Naive thymus-derived CD4-positive, alpha-beta T cell (primary cell): Measurements from ENCODE around the gene ATP6V0A4. TPM values are rescaled to one million over a fixed set of nuclear protein-coding genes. Genes with fewer than 3 reads are reported as not detected.

Experiments used
- ATAC-seq: fragments of 150-1000 bp; cut with Tn5 transposase; 2 replicates; pipeline ENCODE4 v1.10.0; 2021; ENCODE audit warnings: mild to moderate bottlenecking, moderate library complexity
- CTCF ChIA-PET: fragments of 350-600 bp; sonication (Branson Sonifier 250); formaldehyde crosslinking; loops from one replicate; lab custom pipeline; 2021; ENCODE audit warnings: antibody characterized with exemption; lab: Charles Lee
- POLR2A ChIA-PET: fragments of 350-600 bp; sonication (Branson Sonifier 250); formaldehyde crosslinking; loops from one replicate; lab custom pipeline; 2021; ENCODE audit warnings: antibody characterized with exemption, inconsistent platforms; lab: Charles Lee
- DNase-seq, 9 donors: peaks; one replicate each; pipeline versions ENCODE4 v3.0.0 to v3.0.0-alpha.2; 2020 to 2022; ENCODE audit warnings: mixed read lengths in 1 of 9
- H3K27ac ChIP-seq: one replicate; pipeline ENCODE4 v1.7.0; 2013; ENCODE audit warnings: mild to moderate bottlenecking, low read depth, low read length, moderate library complexity
- H3K27me3 ChIP-seq, 2 donors: one replicate each; pipeline ENCODE4 v1.7.0; 2013; ENCODE audit warnings: low read length in 2 of 2, mild to moderate bottlenecking in 2 of 2, moderate library complexity in 2 of 2; ENCODE audit not compliant: control insufficient read depth in 2 of 2, insufficient read depth in 2 of 2
- H3K36me3 ChIP-seq, 3 experiments: 1 replicate in 2 of 3; 2 replicates in 1 of 3; pipeline ENCODE4 v1.7.0; 2013; ENCODE audit warnings: low read length in 3 of 3, mild to moderate bottlenecking in 3 of 3, moderate library complexity in 1 of 3; ENCODE audit not compliant: insufficient read depth in 3 of 3, control insufficient read depth in 2 of 3
- H3K4me1 ChIP-seq, 2 donors: one replicate each; pipeline ENCODE4 v1.7.0; 2013; ENCODE audit warnings: low read length in 2 of 2, mild to moderate bottlenecking in 2 of 2, moderate library complexity in 1 of 2; ENCODE audit not compliant: control insufficient read depth in 2 of 2, insufficient read depth in 2 of 2
- H3K4me3 ChIP-seq: 2 replicates; pipeline ENCODE4 v1.7.0; 2013; ENCODE audit warnings: mild to moderate bottlenecking, low read length
- H3K9me3 ChIP-seq, 3 experiments: 1 replicate in 2 of 3; 2 replicates in 1 of 3; pipeline ENCODE4 v1.7.0; 2013; ENCODE audit warnings: low read length in 3 of 3; ENCODE audit not compliant: control insufficient read depth in 2 of 3
- H3K27ac Mint-ChIP-seq, 9 donors: one replicate each; pipeline ENCODE4 v1.8.0; 2020 to 2022; ENCODE audit warnings: mixed read lengths in 9 of 9, mild to moderate bottlenecking in 8 of 9, moderate library complexity in 5 of 9, inconsistent platforms in 2 of 9
- H3K27me3 Mint-ChIP-seq, 5 donors: one replicate each; pipeline ENCODE4 v1.8.0; 2021 to 2022; ENCODE audit warnings: mixed read lengths in 5 of 5, mild to moderate bottlenecking in 1 of 5
- H3K36me3 Mint-ChIP-seq, 5 donors: one replicate each; pipeline ENCODE4 v1.8.0; 2020 to 2022; ENCODE audit warnings: mixed read lengths in 5 of 5, mild to moderate bottlenecking in 3 of 5, inconsistent platforms in 1 of 5
- H3K4me1 Mint-ChIP-seq, 7 donors: one replicate each; pipeline ENCODE4 v1.8.0; 2020 to 2022; ENCODE audit warnings: mixed read lengths in 7 of 7, mild to moderate bottlenecking in 3 of 7, inconsistent platforms in 1 of 7
- H3K4me3 Mint-ChIP-seq, 10 donors: one replicate each; pipeline ENCODE4 v1.8.0; 2020 to 2022; ENCODE audit warnings: mild to moderate bottlenecking in 10 of 10, mixed read lengths in 10 of 10, moderate library complexity in 6 of 10, inconsistent platforms in 2 of 10
- H3K9me3 Mint-ChIP-seq, 11 donors: one replicate each; pipeline ENCODE4 v1.8.0; 2020 to 2022; ENCODE audit warnings: mixed read lengths in 11 of 11, mild to moderate bottlenecking in 4 of 11, inconsistent platforms in 1 of 11, moderate library complexity in 1 of 11
- intact Hi-C, 2 donors: fragments of 100-400 bp; cut with micrococcal nuclease; formaldehyde crosslinking; loops; one replicate each; pipeline ENCODE4 v1.15.1; 2023
- polyA plus RNA-seq, 2 donors: library from polyadenylated mRNA; unstranded; fragments of 300-500 nt; fragmentation: Illumina TruSeq; gene quantifications; one replicate each; pipeline ENCODE4 v1.2.3, GENCODE V29; 2021
- total RNA-seq, 6 experiments: library from RNA in 5 of 6; stranded (reverse) in 5 of 6; gene quantifications; 1 replicate in 5 of 6; 2 replicates in 1 of 6; pipeline ENCODE4 v1.2.3 and lab custom pipeline; 2021 to 2026

Gene ATP6V0A4
- total and polyA plus RNA-seq, 7 experiments from 2014 or later = not detected

GRCh38 chr7:138773817-138774216, 24.2 kb downstream of the ATP6V0A4 start:
- Mint-ChIP-seq H3K9me3 (no peaks in the 10 kb centered on the region), H3K27me3 (peaks cover 0 to 5% (median 0%) of the 10 kb centered on the region in 5 donors), H3K4me3 (no peak overlapping the region), H3K36me3 (no peaks in the 10 kb centered on the region), H3K27ac (no peak overlapping the region), H3K4me1 (peaks cover 0 to 7% (median 0%) of the 10 kb centered on the region in 7 donors)
- CTCF ChIA-PET = no interaction called here
- H3K9me3 ChIP-seq = no peaks in the 10 kb centered on the region
- POLR2A ChIA-PET = no interaction called here
- ATAC-seq (no peak), DNase-seq (no peak)
- no peaks in the 10 kb centered on the region for H3K36me3 ChIP-seq
- no peak overlapping the region for H3K4me3 ChIP-seq
- no peaks in the 10 kb centered on the region for H3K27me3 ChIP-seq
- H3K4me1 ChIP-seq = no peaks in the 10 kb centered on the region
- intact Hi-C loops = no loop called here
- H3K27ac ChIP-seq = no peak overlapping the region

GRCh38 chr7:138773176-138773575, 24.8 kb downstream of the ATP6V0A4 start:
- Histone ChIP-seq H3K4me3 (no peak overlapping the region), H3K4me1 (no peaks in the 10 kb centered on the region), H3K36me3 (no peaks in the 10 kb centered on the region), H3K27me3 (no peaks in the 10 kb centered on the region), H3K9me3 (no peaks in the 10 kb centered on the region), H3K27ac (no peak overlapping the region)
- Mint-ChIP-seq H3K4me3 (no peak overlapping the region), H3K9me3 (no peaks in the 10 kb centered on the region), H3K27me3 (peaks cover 0 to 5% (median 0%) of the 10 kb centered on the region in 5 donors), H3K36me3 (no peaks in the 10 kb centered on the region), H3K4me1 (peaks cover 0 to 7% (median 0%) of the 10 kb centered on the region in 7 donors), H3K27ac (peak overlapping the region in 1 of 9 donors; percentile 90)
- ChIA-PET CTCF (no interaction called here), POLR2A (no interaction called here)
- intact Hi-C loops = no loop called here
- DNase-seq = no peak
- ATAC-seq = no peak

- Histone ChIP-seq H3K9me3 (no peaks in the 10 kb centered on the region), H3K4me1 (no peaks in the 10 kb centered on the region), H3K27me3 (no peaks in the 10 kb centered on the region), H3K36me3 (no peaks in the 10 kb centered on the region), H3K27ac (no peak overlapping the region), H3K4me3 (no peak overlapping the region)
- DNase-seq (no peak), ATAC-seq (no peak)
- no peak overlapping the region for H3K27ac Mint-ChIP-seq
- intact Hi-C loops = no loop called here
- peaks cover 0 to 7% (median 0%) of the 10 kb centered on the region in 7 donors for H3K4me1 Mint-ChIP-seq
- POLR2A ChIA-PET = no interaction called here
- no peaks in the 10 kb centered on the region for H3K36me3 Mint-ChIP-seq
- H3K27me3 Mint-ChIP-seq = peaks cover 0 to 9% (median 0%) of the 10 kb centered on the region in 5 donors
- no peaks in the 10 kb centered on the region for H3K9me3 Mint-ChIP-seq
- no peak overlapping the region for H3K4me3 Mint-ChIP-seq
- CTCF ChIA-PET = no interaction called here
Measured at GRCh38 chr7:138770904-138771303, 27.1 kb downstream of the ATP6V0A4 start.

GRCh38 chr7:138768241-138768640, 29.8 kb downstream of the ATP6V0A4 start:
- no peak overlapping the region for H3K4me3 Mint-ChIP-seq
- no peak overlapping the region for H3K4me3 ChIP-seq
- H3K36me3 Mint-ChIP-seq = no peaks in the 10 kb centered on the region
- H3K27me3 Mint-ChIP-seq = peaks cover 0 to 9% (median 0%) of the 10 kb centered on the region in 5 donors
- peaks cover 0 to 3% (median 0%) of the 10 kb centered on the region in 11 donors for H3K9me3 Mint-ChIP-seq
- intact Hi-C loops = no loop called here
- ATAC-seq (no peak), DNase-seq (no peak)
- H3K36me3 ChIP-seq = no peaks in the 10 kb centered on the region
- H3K4me1 Mint-ChIP-seq = peaks cover 0 to 7% (median 0%) of the 10 kb centered on the region in 7 donors
- peak overlapping the region in 1 of 9 donors; percentile 36 for H3K27ac Mint-ChIP-seq
- H3K4me1 ChIP-seq = no peaks in the 10 kb centered on the region
- CTCF ChIA-PET = interaction anchor here (2.1 kb wide), 1 partner anchor 30 kb away, joined by 5 read pairs; no protein-coding TSS in a partner anchor
- H3K27ac ChIP-seq = no peak overlapping the region
- no peaks in the 10 kb centered on the region for H3K9me3 ChIP-seq
- POLR2A ChIA-PET = no interaction called here
- H3K27me3 ChIP-seq = no peaks in the 10 kb centered on the region

- H3K9me3 ChIP-seq = no peaks in the 10 kb centered on the region
- H3K4me1 ChIP-seq = peaks cover 19% of the 10 kb centered on the region in 2 donors
- peak overlapping the region in 5 of 9 donors; percentile 37 to 69 (median 59) for H3K27ac Mint-ChIP-seq
- ChIA-PET POLR2A (interaction anchor here (0.9 kb wide), 1 partner anchor 9 kb away, joined by 3 read pairs; no protein-coding TSS in a partner anchor), CTCF (interaction anchor here (0.5 to 1.7 kb wide), 2 partner anchors 18 to 130 kb away, joined by 3 to 10 read pairs; no protein-coding TSS in a partner anchor)
- H3K27ac ChIP-seq = no peak overlapping the region
- intact Hi-C loops = loop anchor here in 1 of 2 donors (10.0 kb wide), 3 partner anchors 132 to 378 kb away; a partner anchor contains a TSS
- ATAC-seq (no peak), DNase-seq (no peak)
- H3K27me3 Mint-ChIP-seq = no peaks in the 10 kb centered on the region
- H3K36me3 ChIP-seq = no peaks in the 10 kb centered on the region
- peaks cover 0 to 2% (median 0%) of the 10 kb centered on the region in 5 donors for H3K36me3 Mint-ChIP-seq
- no peak overlapping the region for H3K4me3 Mint-ChIP-seq
- H3K4me1 Mint-ChIP-seq = peaks cover 13 to 46% (median 31%) of the 10 kb centered on the region in 7 donors
- no peaks in the 10 kb centered on the region for H3K27me3 ChIP-seq
- H3K9me3 Mint-ChIP-seq = peaks cover 0 to 3% (median 0%) of the 10 kb centered on the region in 11 donors
- no peak overlapping the region for H3K4me3 ChIP-seq
Measured at GRCh38 chr7:138756591-138757242, 41.3 kb downstream of the ATP6V0A4 start.

- Mint-ChIP-seq H3K4me1 (peaks cover 14 to 53% (median 37%) of the 10 kb centered on the region in 7 donors), H3K4me3 (no peak overlapping the region), H3K36me3 (peaks cover 0 to 2% (median 0%) of the 10 kb centered on the region in 5 donors), H3K27ac (peak overlapping the region in 8 of 9 donors; percentile 15 to 92 (median 66)), H3K9me3 (peaks cover 0 to 4% (median 0%) of the 10 kb centered on the region in 11 donors), H3K27me3 (peaks cover 0 to 2% (median 0%) of the 10 kb centered on the region in 5 donors)
- H3K36me3 ChIP-seq = no peaks in the 10 kb centered on the region
- ChIA-PET POLR2A (interaction anchor here (0.9 kb wide), 1 partner anchor 9 kb away, joined by 3 read pairs; no protein-coding TSS in a partner anchor), CTCF (interaction anchor here (0.5 to 1.7 kb wide), 3 partner anchors 15 to 130 kb away, joined by 3 to 10 read pairs (median 4); no protein-coding TSS in a partner anchor)
- peaks cover 21 to 22% of the 10 kb centered on the region in 2 donors for H3K4me1 ChIP-seq
- no peaks in the 10 kb centered on the region for H3K27me3 ChIP-seq
- intact Hi-C loops = loop anchor here in 1 of 2 donors (10.0 kb wide), 3 partner anchors 131 to 379 kb away; a partner anchor contains a TSS
- no peak overlapping the region for H3K4me3 ChIP-seq
- no peak overlapping the region for H3K27ac ChIP-seq
- no peaks in the 10 kb centered on the region for H3K9me3 ChIP-seq
- DNase-seq (no peak), ATAC-seq (no peak)
Measured at GRCh38 chr7:138755842-138756590, 42.0 kb downstream of the ATP6V0A4 start.
